GM12865 (cell line): ENCODE measurements around the gene CD200R1L.

Experiments used
- DNase-seq: peaks from one replicate; pipeline ENCODE4 v3.0.0; 2010; ENCODE audit warnings: low read depth
- H3K4me3 ChIP-seq: 2 replicates; pipeline ENCODE4 v1.5.1; 2011; ENCODE audit warnings: mild to moderate bottlenecking, low read depth, low read length, control low read depth
- TF ChIP-seq, protein P1 (sequence below): IDR thresholded peaks from 2 replicates; pipeline ENCODE4 v1.5.1; 2011; ENCODE audit warnings: low read length, control low read depth, low read depth, inconsistent platforms; ENCODE audit not compliant: insufficient read depth; ENCODE audit errors: missing control alignments

Gene CD200R1L

DNA sequence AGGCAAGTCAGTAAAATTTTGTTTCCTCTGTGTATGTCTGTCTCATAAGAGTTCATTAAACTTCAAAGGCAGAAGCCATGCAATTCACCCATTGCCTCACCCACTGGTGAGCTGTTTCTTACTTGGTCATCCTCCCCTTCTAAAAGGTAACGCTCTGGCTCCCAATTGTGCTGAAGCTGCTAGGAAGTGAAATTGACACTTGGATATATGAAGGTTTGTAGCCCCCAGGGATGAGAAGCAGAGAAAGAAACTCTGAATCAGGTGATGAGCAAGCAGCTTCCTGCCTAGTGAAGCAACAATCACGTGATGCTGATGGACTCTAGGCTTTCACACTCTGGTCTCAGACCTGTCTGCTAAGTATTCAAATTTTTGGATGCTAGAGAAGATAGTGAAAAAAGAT, 70.7 kb downstream of the CD200R1L start:
- H3K4me3 ChIP-seq: no peak overlapping the region

DNA sequence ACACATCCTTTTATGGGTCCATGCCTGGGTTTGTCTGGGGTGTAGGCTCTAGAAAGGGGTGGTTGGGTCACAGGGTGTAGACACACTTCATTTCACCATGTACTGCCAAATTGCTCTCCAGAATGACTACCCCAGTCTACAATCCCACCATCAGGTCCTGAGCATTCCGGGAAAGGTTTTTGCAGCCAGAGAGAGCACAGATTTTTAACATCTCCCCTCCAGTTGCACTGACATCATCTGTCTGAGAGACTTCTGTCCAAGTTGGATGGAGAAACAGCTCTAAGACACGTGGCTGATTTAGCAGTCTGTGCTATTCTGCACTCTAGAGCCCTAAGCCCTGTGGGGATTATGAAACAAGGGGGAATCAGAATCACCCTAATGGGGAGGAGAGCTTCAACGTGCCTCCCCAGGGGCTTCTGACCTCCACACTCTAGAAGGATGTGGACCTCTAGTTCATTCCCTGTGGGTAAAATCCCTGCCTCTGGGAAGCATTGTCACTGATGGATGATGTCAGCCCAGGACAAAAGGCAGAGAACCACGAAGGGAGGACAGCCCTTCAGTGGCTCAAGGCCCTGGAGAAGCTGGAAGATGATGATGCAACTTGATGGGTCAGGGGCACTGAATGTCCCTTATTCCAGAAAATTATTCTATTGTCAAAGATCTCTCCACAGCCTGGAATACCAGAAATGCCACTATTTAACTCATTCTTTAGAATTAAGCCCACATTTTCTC, 71.5 kb downstream of the CD200R1L start:
- H3K4me3 ChIP-seq: no peak overlapping the region
- TF ChIP-seq, protein P1, sequence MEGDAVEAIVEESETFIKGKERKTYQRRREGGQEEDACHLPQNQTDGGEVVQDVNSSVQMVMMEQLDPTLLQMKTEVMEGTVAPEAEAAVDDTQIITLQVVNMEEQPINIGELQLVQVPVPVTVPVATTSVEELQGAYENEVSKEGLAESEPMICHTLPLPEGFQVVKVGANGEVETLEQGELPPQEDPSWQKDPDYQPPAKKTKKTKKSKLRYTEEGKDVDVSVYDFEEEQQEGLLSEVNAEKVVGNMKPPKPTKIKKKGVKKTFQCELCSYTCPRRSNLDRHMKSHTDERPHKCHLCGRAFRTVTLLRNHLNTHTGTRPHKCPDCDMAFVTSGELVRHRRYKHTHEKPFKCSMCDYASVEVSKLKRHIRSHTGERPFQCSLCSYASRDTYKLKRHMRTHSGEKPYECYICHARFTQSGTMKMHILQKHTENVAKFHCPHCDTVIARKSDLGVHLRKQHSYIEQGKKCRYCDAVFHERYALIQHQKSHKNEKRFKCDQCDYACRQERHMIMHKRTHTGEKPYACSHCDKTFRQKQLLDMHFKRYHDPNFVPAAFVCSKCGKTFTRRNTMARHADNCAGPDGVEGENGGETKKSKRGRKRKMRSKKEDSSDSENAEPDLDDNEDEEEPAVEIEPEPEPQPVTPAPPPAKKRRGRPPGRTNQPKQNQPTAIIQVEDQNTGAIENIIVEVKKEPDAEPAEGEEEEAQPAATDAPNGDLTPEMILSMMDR: no peak
- DNase-seq: no peak

More for the DNA sequence above, 70.7 kb downstream of the CD200R1L start:
- TF ChIP-seq, protein P1: no peak
- peak; percentile 9 for DNase-seq

DNA sequence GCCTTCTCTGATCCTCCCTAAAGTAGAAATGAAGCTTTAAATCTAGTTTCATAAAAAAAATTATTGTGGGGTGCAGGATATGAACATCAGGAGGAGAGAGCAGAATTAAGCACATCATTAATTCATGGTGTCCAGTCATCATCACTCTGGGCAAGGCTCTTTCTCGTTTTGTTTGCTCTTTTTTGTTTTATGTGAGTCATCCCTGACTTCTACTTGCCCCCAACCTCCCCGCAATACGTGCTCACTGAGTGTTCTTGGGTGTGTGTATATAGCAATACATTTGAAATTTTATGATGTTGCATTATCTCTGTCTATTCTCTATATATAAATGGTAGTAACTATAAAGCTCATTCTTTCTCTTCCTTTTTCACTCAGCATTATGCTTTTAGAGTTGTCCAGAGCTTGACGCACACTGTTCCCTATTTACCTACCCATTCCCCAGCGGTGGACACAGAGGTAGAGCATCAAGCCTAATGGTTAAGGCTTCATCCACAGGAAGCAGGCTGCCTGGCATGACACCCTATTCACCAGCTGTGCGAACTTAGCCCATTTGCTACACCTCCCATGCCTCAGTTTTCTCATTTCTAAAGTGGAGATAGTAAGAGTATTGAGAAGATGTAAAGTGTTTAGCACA, 72.3 kb downstream of the CD200R1L start:
- no peak overlapping the region for H3K4me3 ChIP-seq
- no peak for DNase-seq
- TF ChIP-seq, protein P1: no peak

DNA sequence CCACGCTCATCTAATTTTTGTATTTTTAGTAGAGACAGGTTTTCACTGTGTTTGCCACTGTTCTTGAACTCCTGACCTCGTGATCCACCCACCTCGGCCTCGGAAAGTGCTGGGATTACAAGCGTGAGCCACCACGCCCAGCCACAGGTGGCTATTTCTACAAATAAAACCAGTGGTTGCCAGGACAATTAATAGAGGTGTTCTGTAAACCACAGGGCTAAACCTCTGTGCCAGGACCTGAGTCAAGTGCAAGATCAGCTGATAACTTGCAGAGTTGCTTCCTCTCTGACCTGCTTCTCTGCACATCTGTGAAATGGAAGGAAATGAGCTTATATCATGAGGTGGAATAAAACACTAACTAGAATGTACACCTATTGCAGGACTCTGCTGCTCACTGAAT, 72.8 kb downstream of the CD200R1L start:
- peak; percentile 55 for DNase-seq
- H3K4me3 ChIP-seq: no peak overlapping the region
- TF ChIP-seq, protein P1: no peak

DNA sequence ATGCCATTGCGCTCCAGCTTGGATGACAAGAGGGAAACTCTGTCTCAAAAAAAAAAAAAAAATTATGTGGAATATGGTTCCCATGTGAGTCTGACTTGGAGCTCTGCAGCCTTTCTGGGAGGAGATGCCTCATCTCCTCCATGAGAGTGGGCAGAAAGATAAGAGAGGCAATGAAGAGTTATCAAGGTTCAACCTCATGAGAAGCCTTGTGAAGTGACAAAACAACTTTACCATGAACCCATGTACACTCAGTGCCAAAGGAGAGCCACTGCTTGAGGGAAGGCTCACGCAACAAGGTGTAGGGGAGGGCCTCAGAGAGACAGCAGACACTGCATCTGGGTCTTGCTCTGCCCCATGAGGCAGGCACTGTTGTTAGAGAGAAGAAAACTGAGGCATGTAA, 75.7 kb downstream of the CD200R1L start:
- TF ChIP-seq, protein P1: no peak
- DNase-seq: no peak
- H3K4me3 ChIP-seq: no peak overlapping the region

DNA sequence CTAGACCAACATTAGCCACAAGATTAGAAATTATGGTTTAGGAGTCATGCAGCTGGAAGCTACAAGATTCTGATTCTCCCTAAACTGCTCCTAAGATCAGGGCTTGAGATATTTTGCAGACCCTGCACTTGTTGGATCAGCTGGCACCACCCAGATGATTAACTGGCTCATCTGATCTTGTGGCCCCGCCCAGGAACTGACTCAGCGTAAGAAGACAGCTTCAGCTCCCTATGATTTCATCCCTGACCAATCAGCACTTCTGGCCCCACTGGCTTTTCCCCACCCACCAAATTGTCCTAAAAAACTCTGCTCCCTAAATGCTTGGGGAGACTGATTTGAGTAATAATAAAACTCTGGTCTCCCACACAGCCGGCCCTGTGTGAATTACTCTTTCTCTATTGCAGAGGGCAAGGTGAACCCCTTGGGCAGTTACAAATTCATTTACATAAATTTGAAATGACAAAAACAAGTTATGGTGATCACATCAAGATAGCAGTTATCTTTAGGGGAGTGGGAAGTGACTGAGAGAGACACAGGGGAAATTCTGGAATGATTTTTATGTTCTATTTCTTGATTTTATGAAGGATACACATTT, 76.5 kb downstream of the CD200R1L start:
- TF ChIP-seq, protein P1: no peak
- peak; percentile 16 for DNase-seq
- H3K4me3 ChIP-seq: no peak overlapping the region
